ENCODE results near the gene DDX21.
A peak's percentile ranks its signal among the peaks of the same experiment; 100 is the strongest.

The DDX21 gene

DNA sequence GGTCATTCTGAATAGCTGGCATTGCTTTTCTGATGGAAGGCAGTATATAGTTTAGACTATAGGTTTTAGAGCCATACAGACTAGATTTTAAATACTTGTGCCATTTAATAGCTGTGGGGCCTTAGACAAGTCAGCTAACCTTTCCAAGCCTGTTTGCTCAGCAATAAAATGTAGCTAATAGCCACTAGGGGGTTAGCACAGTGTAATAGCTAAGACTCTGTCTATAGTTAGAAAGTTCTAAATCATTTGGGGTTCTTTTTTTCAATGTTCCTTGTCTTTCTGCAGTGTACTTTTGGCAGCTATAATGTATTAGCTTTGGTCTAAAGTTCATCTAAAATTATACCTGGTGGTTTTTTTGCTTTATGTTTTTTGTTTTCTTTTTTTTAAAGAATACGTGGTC, 25.1 kb downstream of the DDX21 start:
- H3K79me2 ChIP-seq (ENCODE audit: insufficient read depth, low read depth), result no peaks in the 10 kb centered on the region; the same call in 1 of the 2 replicates
- no peak overlapping the region for H3K4me3 ChIP-seq (IDR thresholded peaks at IDR 0.05; ENCODE audit: insufficient read depth, low read depth, low read length)
- H3K4me2 ChIP-seq, result no peak overlapping the region
- no peak overlapping the region for H2AFZ ChIP-seq (ENCODE audit: low read depth)
- peaks cover 36% of the 10 kb centered on the region; the same call in 1 of the 2 replicates for H3K36me3 ChIP-seq (ENCODE audit: insufficient read depth)
- H3K27ac ChIP-seq, result no peak overlapping the region
- no peak overlapping the region for H3K9ac ChIP-seq
- TF ChIP-seq, protein P1, sequence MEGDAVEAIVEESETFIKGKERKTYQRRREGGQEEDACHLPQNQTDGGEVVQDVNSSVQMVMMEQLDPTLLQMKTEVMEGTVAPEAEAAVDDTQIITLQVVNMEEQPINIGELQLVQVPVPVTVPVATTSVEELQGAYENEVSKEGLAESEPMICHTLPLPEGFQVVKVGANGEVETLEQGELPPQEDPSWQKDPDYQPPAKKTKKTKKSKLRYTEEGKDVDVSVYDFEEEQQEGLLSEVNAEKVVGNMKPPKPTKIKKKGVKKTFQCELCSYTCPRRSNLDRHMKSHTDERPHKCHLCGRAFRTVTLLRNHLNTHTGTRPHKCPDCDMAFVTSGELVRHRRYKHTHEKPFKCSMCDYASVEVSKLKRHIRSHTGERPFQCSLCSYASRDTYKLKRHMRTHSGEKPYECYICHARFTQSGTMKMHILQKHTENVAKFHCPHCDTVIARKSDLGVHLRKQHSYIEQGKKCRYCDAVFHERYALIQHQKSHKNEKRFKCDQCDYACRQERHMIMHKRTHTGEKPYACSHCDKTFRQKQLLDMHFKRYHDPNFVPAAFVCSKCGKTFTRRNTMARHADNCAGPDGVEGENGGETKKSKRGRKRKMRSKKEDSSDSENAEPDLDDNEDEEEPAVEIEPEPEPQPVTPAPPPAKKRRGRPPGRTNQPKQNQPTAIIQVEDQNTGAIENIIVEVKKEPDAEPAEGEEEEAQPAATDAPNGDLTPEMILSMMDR (conservative IDR thresholded peaks at IDR 0.05; ENCODE audit: low read depth, low read length), result peak; percentile 41
- no peaks in the 10 kb centered on the region for H3K27me3 ChIP-seq (ENCODE audit: insufficient read depth, low read depth)
- H3K4me1 ChIP-seq (ENCODE audit: low read depth, poor library complexity, severe bottlenecking), result no peaks in the 10 kb centered on the region
- H4K20me1 ChIP-seq (ENCODE audit: insufficient read depth), result peaks cover 3% of the 10 kb centered on the region

DNA sequence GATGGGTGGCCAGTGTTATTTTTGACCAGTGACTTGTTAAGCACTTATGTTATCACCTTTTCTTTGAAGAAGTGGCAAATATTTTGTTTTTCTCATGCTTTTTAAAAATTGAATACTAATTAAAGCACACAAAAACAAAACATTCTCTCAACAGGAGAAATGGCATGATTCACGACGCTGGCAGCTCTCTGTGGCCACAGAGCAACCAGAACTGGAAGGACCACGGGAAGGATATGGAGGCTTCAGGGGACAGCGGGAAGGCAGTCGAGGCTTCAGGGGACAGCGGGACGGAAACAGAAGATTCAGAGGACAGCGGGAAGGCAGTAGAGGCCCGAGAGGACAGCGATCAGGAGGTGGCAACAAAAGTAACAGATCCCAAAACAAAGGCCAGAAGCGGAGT, 26.4 kb downstream of the DDX21 start:
- peaks cover 31% of the 10 kb centered on the region; the same call in 1 of the 2 replicates for H3K36me3 ChIP-seq (ENCODE audit: insufficient read depth)
- no peak overlapping the region for H3K4me3 ChIP-seq (IDR thresholded peaks at IDR 0.05; ENCODE audit: insufficient read depth, low read depth, low read length)
- H3K27me3 ChIP-seq (ENCODE audit: insufficient read depth, low read depth), result no peaks in the 10 kb centered on the region
- no peak overlapping the region for H3K4me2 ChIP-seq
- no peak overlapping the region for H2AFZ ChIP-seq (ENCODE audit: low read depth)
- H3K9ac ChIP-seq, result no peak overlapping the region
- no peaks in the 10 kb centered on the region for H3K4me1 ChIP-seq (ENCODE audit: low read depth, poor library complexity, severe bottlenecking)
- no peaks in the 10 kb centered on the region; the same call in none of the 2 replicates for H4K20me1 ChIP-seq (ENCODE audit: insufficient read depth)
- H3K27ac ChIP-seq, result no peak overlapping the region
- H3K79me2 ChIP-seq (ENCODE audit: insufficient read depth, low read depth), result no peaks in the 10 kb centered on the region; the same call in 1 of the 2 replicates
- TF ChIP-seq, protein P1 (conservative IDR thresholded peaks at IDR 0.05; ENCODE audit: low read depth, low read length), result no peak

DNA sequence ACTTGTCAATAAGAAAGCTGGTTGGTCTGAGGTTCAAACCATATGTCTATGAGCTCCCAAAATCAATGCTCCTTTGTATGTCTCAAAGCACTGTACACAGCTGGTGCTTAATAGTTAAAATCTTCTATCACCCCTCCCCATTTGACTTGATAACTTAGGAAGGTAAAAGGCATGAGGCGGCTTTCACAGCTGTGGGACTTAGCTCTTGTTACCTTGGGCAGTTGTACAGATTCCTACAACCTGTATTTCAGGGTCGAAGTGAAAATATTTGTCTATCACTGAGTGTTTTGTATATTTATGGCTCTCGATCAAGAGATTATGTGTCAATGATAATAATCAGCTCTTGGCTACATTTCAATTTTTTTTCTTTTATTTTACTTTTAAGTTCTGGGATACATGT, 31.6 kb downstream of the DDX21 start:
- Histone ChIP-seq H3K9ac (no peak overlapping the region), H3K27me3 (ENCODE audit: insufficient read depth, low read depth) (no peaks in the 10 kb centered on the region), H3K4me3 (IDR thresholded peaks at IDR 0.05; ENCODE audit: insufficient read depth, low read depth, low read length) (no peak overlapping the region), H4K20me1 (ENCODE audit: insufficient read depth) (no peaks in the 10 kb centered on the region; the same call in 1 of the 2 replicates), H3K79me2 (ENCODE audit: insufficient read depth, low read depth) (peaks cover 10% of the 10 kb centered on the region; the same call in 1 of the 2 replicates), H2AFZ (ENCODE audit: low read depth) (no peak overlapping the region), H3K27ac (no peak overlapping the region; the same call in 1 of the 2 replicates), H3K4me2 (peak overlapping the region; percentile 38; the same call in 1 of the 2 replicates), H3K4me1 (ENCODE audit: low read depth, poor library complexity, severe bottlenecking) (peaks cover 10% of the 10 kb centered on the region), H3K36me3 (ENCODE audit: insufficient read depth) (peaks cover 6% of the 10 kb centered on the region; the same call in 1 of the 2 replicates)
- TF ChIP-seq, protein P1 (conservative IDR thresholded peaks at IDR 0.05; ENCODE audit: low read depth, low read length), result no peak

GRCh38 chr10:68988530-68989316, 32.8 kb downstream of the DDX21 start, which contains the start of gene KIFBP:
Gene KIFBP, plus strand, starts transcription at chr10:68988803. Its CDS starts 30 bp downstream, at chr10:68988833.
- TF ChIP-seq, protein P1 (conservative IDR thresholded peaks at IDR 0.05; ENCODE audit: low read depth, low read length), result peak; percentile 36
- H2AFZ ChIP-seq (ENCODE audit: low read depth), result peak within 1 kb of the TSS; percentile 85
- H3K27ac ChIP-seq, result peak within 1 kb of the TSS; percentile 54

More at GRCh38 chr10:68988530-68989316, 32.8 kb downstream of the DDX21 start, which contains the start of gene KIFBP:
- no peaks in the 10 kb centered on the region for H3K27me3 ChIP-seq (ENCODE audit: insufficient read depth, low read depth)
- H3K4me1 ChIP-seq (ENCODE audit: low read depth, poor library complexity, severe bottlenecking), result peaks cover 10% of the 10 kb centered on the region
- H3K9ac ChIP-seq, result peak within 1 kb of the TSS; percentile 62
- H3K36me3 ChIP-seq (ENCODE audit: insufficient read depth), result peaks cover 6% of the 10 kb centered on the region; the same call in 1 of the 2 replicates
- peaks cover 15% of the 10 kb centered on the region; the same call in 1 of the 2 replicates for H3K79me2 ChIP-seq (ENCODE audit: insufficient read depth, low read depth)
- no peaks in the 10 kb centered on the region for H4K20me1 ChIP-seq (ENCODE audit: insufficient read depth)
- H3K4me3 ChIP-seq (IDR thresholded peaks at IDR 0.05; ENCODE audit: insufficient read depth, low read depth, low read length), result peak within 1 kb of the TSS; percentile 30
- peak within 1 kb of the TSS; percentile 38 for H3K4me2 ChIP-seq
